Measurements from ENCODE around the gene PNMA8B. TPM values are rescaled to one million over a fixed set of nuclear protein-coding genes. Genes with fewer than 3 reads are reported as not detected.

The PNMA8B gene
- polyA plus RNA-seq, 1 donor from 2014 or later: 10.1 TPM

DNA sequence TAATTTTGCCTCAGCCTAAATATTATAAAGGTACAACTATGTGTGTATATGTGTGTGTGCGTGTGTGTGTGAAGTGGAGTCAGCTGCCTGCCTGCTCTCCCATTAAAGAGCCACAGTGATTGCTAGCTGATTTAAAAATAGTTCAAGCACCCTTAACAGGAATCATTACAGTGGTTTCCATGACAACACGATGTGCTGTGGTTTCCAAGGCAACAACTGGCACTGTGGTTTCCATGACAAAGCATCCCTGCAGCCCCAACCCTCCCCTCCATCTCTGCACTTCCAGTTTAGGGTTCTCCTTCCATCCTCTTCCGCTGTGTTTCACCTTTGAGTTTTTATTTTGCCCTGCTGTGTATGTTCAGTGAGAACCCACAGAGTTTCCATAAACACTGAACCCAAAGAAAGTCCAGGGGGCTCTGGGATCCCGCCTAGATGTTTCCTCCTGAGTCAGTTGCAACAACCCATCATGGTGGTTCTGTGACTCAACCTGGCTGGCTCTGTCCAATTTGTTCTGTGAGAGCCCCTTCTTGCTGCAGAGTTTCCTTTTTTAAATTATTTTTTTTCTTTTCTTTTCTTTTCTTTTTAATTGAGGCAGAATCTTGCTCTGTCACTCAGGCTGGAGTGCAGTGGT is 17.2 kb downstream of the PNMA8B start:
- peak overlapping the region; percentile 99 for H3K27ac ChIP-seq (ENCODE audit: low read length)
- no peaks in the 10 kb centered on the region for H3K27me3 ChIP-seq (ENCODE audit: insufficient read depth, low read depth, low read length)
- no peaks in the 10 kb centered on the region for H3K9me3 ChIP-seq (ENCODE audit: low read length)
- H3K4me3 ChIP-seq (ENCODE audit: low read length): peak overlapping the region; percentile 50
- no peaks in the 10 kb centered on the region for H3K79me2 ChIP-seq (replicated peaks; ENCODE audit: insufficient read depth, low read length)
- TF ChIP-seq SMC3 (conservative IDR thresholded peaks at IDR 0.05; ENCODE audit: poor library complexity): peak; percentile 38
- no peak for TF ChIP-seq EZH2 (IDR thresholded peaks at IDR 0.05; ENCODE audit: borderline replicate concordance, insufficient read depth, low read length, poor library complexity, severe bottlenecking)
- TF ChIP-seq RAD21 (conservative IDR thresholded peaks at IDR 0.05): peak; percentile 36
- peak; percentile 59 for TF ChIP-seq POLR2AphosphoS5 (IDR thresholded peaks at IDR 0.05)
- TF ChIP-seq TAF1 (IDR thresholded peaks at IDR 0.05; ENCODE audit: low read depth): no peak
- TF ChIP-seq, protein P1, sequence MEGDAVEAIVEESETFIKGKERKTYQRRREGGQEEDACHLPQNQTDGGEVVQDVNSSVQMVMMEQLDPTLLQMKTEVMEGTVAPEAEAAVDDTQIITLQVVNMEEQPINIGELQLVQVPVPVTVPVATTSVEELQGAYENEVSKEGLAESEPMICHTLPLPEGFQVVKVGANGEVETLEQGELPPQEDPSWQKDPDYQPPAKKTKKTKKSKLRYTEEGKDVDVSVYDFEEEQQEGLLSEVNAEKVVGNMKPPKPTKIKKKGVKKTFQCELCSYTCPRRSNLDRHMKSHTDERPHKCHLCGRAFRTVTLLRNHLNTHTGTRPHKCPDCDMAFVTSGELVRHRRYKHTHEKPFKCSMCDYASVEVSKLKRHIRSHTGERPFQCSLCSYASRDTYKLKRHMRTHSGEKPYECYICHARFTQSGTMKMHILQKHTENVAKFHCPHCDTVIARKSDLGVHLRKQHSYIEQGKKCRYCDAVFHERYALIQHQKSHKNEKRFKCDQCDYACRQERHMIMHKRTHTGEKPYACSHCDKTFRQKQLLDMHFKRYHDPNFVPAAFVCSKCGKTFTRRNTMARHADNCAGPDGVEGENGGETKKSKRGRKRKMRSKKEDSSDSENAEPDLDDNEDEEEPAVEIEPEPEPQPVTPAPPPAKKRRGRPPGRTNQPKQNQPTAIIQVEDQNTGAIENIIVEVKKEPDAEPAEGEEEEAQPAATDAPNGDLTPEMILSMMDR (IDR thresholded peaks at IDR 0.05; ENCODE audit: poor library complexity, severe bottlenecking): peak; percentile 15
- TF ChIP-seq MXI1 (conservative IDR thresholded peaks at IDR 0.05; ENCODE audit: poor library complexity, severe bottlenecking): peak; percentile 84
- peak; percentile 95 for TF ChIP-seq EP300 (conservative IDR thresholded peaks at IDR 0.05; ENCODE audit: poor library complexity, severe bottlenecking)
- TF ChIP-seq, protein P2, sequence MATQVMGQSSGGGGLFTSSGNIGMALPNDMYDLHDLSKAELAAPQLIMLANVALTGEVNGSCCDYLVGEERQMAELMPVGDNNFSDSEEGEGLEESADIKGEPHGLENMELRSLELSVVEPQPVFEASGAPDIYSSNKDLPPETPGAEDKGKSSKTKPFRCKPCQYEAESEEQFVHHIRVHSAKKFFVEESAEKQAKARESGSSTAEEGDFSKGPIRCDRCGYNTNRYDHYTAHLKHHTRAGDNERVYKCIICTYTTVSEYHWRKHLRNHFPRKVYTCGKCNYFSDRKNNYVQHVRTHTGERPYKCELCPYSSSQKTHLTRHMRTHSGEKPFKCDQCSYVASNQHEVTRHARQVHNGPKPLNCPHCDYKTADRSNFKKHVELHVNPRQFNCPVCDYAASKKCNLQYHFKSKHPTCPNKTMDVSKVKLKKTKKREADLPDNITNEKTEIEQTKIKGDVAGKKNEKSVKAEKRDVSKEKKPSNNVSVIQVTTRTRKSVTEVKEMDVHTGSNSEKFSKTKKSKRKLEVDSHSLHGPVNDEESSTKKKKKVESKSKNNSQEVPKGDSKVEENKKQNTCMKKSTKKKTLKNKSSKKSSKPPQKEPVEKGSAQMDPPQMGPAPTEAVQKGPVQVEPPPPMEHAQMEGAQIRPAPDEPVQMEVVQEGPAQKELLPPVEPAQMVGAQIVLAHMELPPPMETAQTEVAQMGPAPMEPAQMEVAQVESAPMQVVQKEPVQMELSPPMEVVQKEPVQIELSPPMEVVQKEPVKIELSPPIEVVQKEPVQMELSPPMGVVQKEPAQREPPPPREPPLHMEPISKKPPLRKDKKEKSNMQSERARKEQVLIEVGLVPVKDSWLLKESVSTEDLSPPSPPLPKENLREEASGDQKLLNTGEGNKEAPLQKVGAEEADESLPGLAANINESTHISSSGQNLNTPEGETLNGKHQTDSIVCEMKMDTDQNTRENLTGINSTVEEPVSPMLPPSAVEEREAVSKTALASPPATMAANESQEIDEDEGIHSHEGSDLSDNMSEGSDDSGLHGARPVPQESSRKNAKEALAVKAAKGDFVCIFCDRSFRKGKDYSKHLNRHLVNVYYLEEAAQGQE (IDR thresholded peaks at IDR 0.05; ENCODE audit: borderline replicate concordance): peak; percentile 74
- no peak overlapping the region for H2AFZ ChIP-seq (ENCODE audit: low read depth, low read length)
- no peaks in the 10 kb centered on the region for H3K9me2 ChIP-seq (ENCODE audit: insufficient read depth, low read length)
- H3F3A ChIP-seq (ENCODE audit: insufficient read depth, low read length, poor library complexity, severe bottlenecking): peaks cover 4% of the 10 kb centered on the region
- peak overlapping the region; percentile 79 for H3K4me2 ChIP-seq (ENCODE audit: low read length)
- no peaks in the 10 kb centered on the region for H4K20me1 ChIP-seq (ENCODE audit: insufficient read depth)
- H3K36me3 ChIP-seq (ENCODE audit: insufficient read depth, low read length): no peaks in the 10 kb centered on the region
- peak overlapping the region; percentile 70 for H3K9ac ChIP-seq (ENCODE audit: low read length)

DNA sequence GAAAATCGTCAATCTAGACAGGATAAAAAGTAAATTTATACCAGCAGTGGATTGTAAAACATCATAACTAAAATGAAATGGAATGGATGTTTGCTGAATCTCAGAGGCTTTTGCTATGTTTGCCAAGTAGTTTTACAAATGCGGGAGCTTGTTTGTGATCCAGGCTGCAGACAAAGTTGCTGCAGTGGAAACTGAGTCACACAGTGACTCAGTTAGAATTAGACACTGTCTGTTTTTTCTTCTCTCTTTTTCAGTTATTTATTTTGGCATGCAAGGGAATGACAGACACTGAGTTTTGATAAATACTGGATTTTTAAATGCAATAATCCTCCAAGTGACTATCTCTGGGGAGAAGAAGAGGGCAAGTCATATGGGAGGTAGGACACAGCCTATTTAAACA is 19.7 kb downstream of the PNMA8B start:
- Histone ChIP-seq H3K4me2 (ENCODE audit: low read length) (no peak overlapping the region), H3K4me3 (ENCODE audit: low read length) (no peak overlapping the region), H3K9me2 (ENCODE audit: insufficient read depth, low read length) (no peaks in the 10 kb centered on the region), H3K36me3 (ENCODE audit: insufficient read depth, low read length) (no peaks in the 10 kb centered on the region), H3K27ac (ENCODE audit: low read length) (peak overlapping the region; percentile 99), H3K27me3 (ENCODE audit: insufficient read depth, low read depth, low read length) (no peaks in the 10 kb centered on the region), H2AFZ (ENCODE audit: low read depth, low read length) (no peak overlapping the region), H3F3A (ENCODE audit: insufficient read depth, low read length, poor library complexity, severe bottlenecking) (peaks cover 1% of the 10 kb centered on the region), H3K79me2 (replicated peaks; ENCODE audit: insufficient read depth, low read length) (peaks cover 2% of the 10 kb centered on the region), H4K20me1 (ENCODE audit: insufficient read depth) (no peaks in the 10 kb centered on the region), H3K9me3 (ENCODE audit: low read length) (no peaks in the 10 kb centered on the region), H3K9ac (ENCODE audit: low read length) (peak overlapping the region; percentile 0)
- no peak for TF ChIP-seq POLR2AphosphoS5 (IDR thresholded peaks at IDR 0.05)
- no peak for TF ChIP-seq MXI1 (conservative IDR thresholded peaks at IDR 0.05; ENCODE audit: poor library complexity, severe bottlenecking)
- TF ChIP-seq SMC3 (conservative IDR thresholded peaks at IDR 0.05; ENCODE audit: poor library complexity): no peak
- TF ChIP-seq, protein P1 (IDR thresholded peaks at IDR 0.05; ENCODE audit: poor library complexity, severe bottlenecking): no peak
- TF ChIP-seq, protein P2 (IDR thresholded peaks at IDR 0.05; ENCODE audit: borderline replicate concordance): no peak
- TF ChIP-seq TAF1 (IDR thresholded peaks at IDR 0.05; ENCODE audit: low read depth): no peak
- no peak for TF ChIP-seq EZH2 (IDR thresholded peaks at IDR 0.05; ENCODE audit: borderline replicate concordance, insufficient read depth, low read length, poor library complexity, severe bottlenecking)
- TF ChIP-seq RAD21 (conservative IDR thresholded peaks at IDR 0.05): no peak
- no peak for TF ChIP-seq EP300 (conservative IDR thresholded peaks at IDR 0.05; ENCODE audit: poor library complexity, severe bottlenecking)

Measured in neural cell (in vitro differentiated cells).